H1 (cell line): ENCODE measurements around the gene PRKCZ. TPM values are rescaled to one million over a fixed set of nuclear protein-coding genes. Genes with fewer than 3 reads are reported as not detected.

Experiments
- CTCF ChIA-PET: fragments of 300-600 bp; sonication (Branson Sonifier 250); formaldehyde crosslinking; loops from one replicate; lab custom pipeline; 2021; ENCODE audit not compliant: partially characterized antibody; lab: Charles Lee
- POLR2A ChIA-PET: fragments of 300-600 bp; sonication (Branson Sonifier 250); formaldehyde crosslinking; loops from one replicate; lab custom pipeline; 2021; ENCODE audit warnings: inconsistent platforms; ENCODE audit not compliant: partially characterized antibody; lab: Charles Lee
- DNase-seq, 2 experiments: peaks; one replicate each; pipeline versions ENCODE4 v3.0.0 to v3.0.0-alpha.2; 2010 to 2022; ENCODE audit warnings: low spot score in 2 of 2, low read depth in 1 of 2, mixed read lengths in 1 of 2
- FAIRE-seq: peaks from 2 replicates; lab custom pipeline; 2011; peaks lifted over from hg19 to GRCh38; lab: Jason Lieb, UNC
- H2AFZ ChIP-seq: 2 replicates; pipeline ENCODE4 v1.8.1; 2012; ENCODE audit warnings: low read length, inconsistent platforms
- H2AK5ac ChIP-seq: 2 replicates; pipeline ENCODE4 v1.6.1; 2013; ENCODE audit warnings: low read depth, low read length
- H2BK120ac ChIP-seq: replicated peaks from 2 replicates; pipeline ENCODE3; 2013; ENCODE audit warnings: low read depth, low read length, inconsistent platforms
- H2BK12ac ChIP-seq: 2 replicates; pipeline ENCODE4 v1.6.1; 2013; ENCODE audit warnings: low read depth, low read length
- H2BK15ac ChIP-seq: 2 replicates; pipeline ENCODE4 v1.6.1; 2013; ENCODE audit warnings: low read length
- H2BK20ac ChIP-seq: 2 replicates; pipeline ENCODE4 v1.6.1; 2013; ENCODE audit warnings: low read length
- H2BK5ac ChIP-seq: 2 replicates; pipeline ENCODE4 v1.6.1; 2013; ENCODE audit warnings: low read depth, low read length
- H3K14ac ChIP-seq: 2 replicates; pipeline ENCODE4 v1.6.1; 2013; ENCODE audit warnings: inconsistent platforms; ENCODE audit not compliant: insufficient read length
- H3K18ac ChIP-seq: 2 replicates; pipeline ENCODE4 v1.6.1; 2013; ENCODE audit warnings: low read length; ENCODE audit errors: extremely low read depth
- H3K23ac ChIP-seq: 2 replicates; pipeline ENCODE4 v1.6.1; 2013; ENCODE audit warnings: inconsistent platforms; ENCODE audit not compliant: insufficient read length
- H3K23me2 ChIP-seq: 2 replicates; pipeline ENCODE4 v1.6.1; 2013; ENCODE audit warnings: low read depth, low read length
- H3K27ac ChIP-seq: 2 replicates; pipeline ENCODE4 v1.6.1; 2011; ENCODE audit warnings: low read depth, low read length, inconsistent platforms
- H3K27me3 ChIP-seq, 4 experiments: replicated peaks in 1 of 4; 1 replicate in 1 of 4; 2 replicates in 3 of 4; pipeline versions ENCODE4 v1.6.1 to v1.8.1; 2011 to 2013; ENCODE audit warnings: low read length in 3 of 4, mild to moderate bottlenecking in 3 of 4, inconsistent platforms in 2 of 4, mixed read lengths in 2 of 4, moderate library complexity in 1 of 4; ENCODE audit not compliant: control insufficient read depth in 3 of 4, insufficient read depth in 3 of 4; ENCODE audit errors: extremely low read depth in 1 of 4
- H3K36me3 ChIP-seq, 4 experiments: 2 replicates each; pipeline versions ENCODE4 v1.6.1 to v1.8.1; 2011 to 2013; ENCODE audit warnings: mild to moderate bottlenecking in 4 of 4, low read length in 3 of 4, moderate library complexity in 2 of 4, control low read depth in 1 of 4, inconsistent platforms in 1 of 4; ENCODE audit not compliant: insufficient read depth in 4 of 4, control insufficient read depth in 2 of 4
- H3K4ac ChIP-seq: replicated peaks from 2 replicates; pipeline ENCODE3; 2013; ENCODE audit warnings: low read length, low read depth, mixed read lengths, inconsistent platforms; ENCODE audit not compliant: insufficient read length
- H3K4me1 ChIP-seq, 4 experiments: replicated peaks in 1 of 4; 1 replicate in 1 of 4; 2 replicates in 3 of 4; pipeline versions ENCODE4 v1.6.1 to v1.8.1; 2011 to 2013; ENCODE audit warnings: low read length in 3 of 4, inconsistent platforms in 2 of 4, mixed read lengths in 1 of 4; ENCODE audit not compliant: insufficient read depth in 4 of 4, control insufficient read depth in 3 of 4
- H3K4me2 ChIP-seq, 2 experiments: 2 replicates each; pipeline versions ENCODE4 v1.6.1 to v1.8.1; 2011 to 2013; ENCODE audit warnings: low read depth in 2 of 2, low read length in 2 of 2, control low read depth in 1 of 2, inconsistent platforms in 1 of 2, mild to moderate bottlenecking in 1 of 2; ENCODE audit not compliant: insufficient read depth in 1 of 2
- H3K4me3 ChIP-seq, 4 experiments: fragments of 200-600, 300-600 bp in 1 of 4; sonication (generic), shearing (Covaris generic), sonication (Bioruptor Twin) in 1 of 4; 2 replicates each; pipeline versions ENCODE4 v1.5.1 to v1.8.1; 2011 to 2016; ENCODE audit warnings: low read length in 4 of 4, low read depth in 3 of 4, control low read depth in 2 of 4, inconsistent platforms in 2 of 4, mild to moderate bottlenecking in 2 of 4, mixed read lengths in 1 of 4, moderate library complexity in 1 of 4; ENCODE audit not compliant: insufficient read depth in 2 of 4; ENCODE audit errors: extremely low read depth in 1 of 4
- H3K56ac ChIP-seq: replicated peaks from 2 replicates; pipeline ENCODE3; 2013; ENCODE audit warnings: low read depth, mild to moderate bottlenecking, mixed read lengths, low read length, inconsistent platforms; ENCODE audit not compliant: insufficient read length
- H3K79me1 ChIP-seq: 2 replicates; pipeline ENCODE4 v1.6.1; 2013; ENCODE audit warnings: low read depth, low read length, control low read depth
- H3K79me2 ChIP-seq, 2 experiments: 2 replicates each; pipeline versions ENCODE4 v1.6.1 to v1.8.1; 2012 to 2013; ENCODE audit warnings: low read length in 2 of 2, mild to moderate bottlenecking in 2 of 2, inconsistent platforms in 1 of 2; ENCODE audit not compliant: insufficient read depth in 2 of 2, control insufficient read depth in 1 of 2
- H3K9ac ChIP-seq, 4 experiments: replicated peaks in 1 of 4; 1 replicate in 1 of 4; 2 replicates in 3 of 4; pipeline versions ENCODE4 v1.6.1 to v1.8.1; 2011 to 2013; ENCODE audit warnings: low read depth in 3 of 4, low read length in 3 of 4, control low read depth in 2 of 4, mild to moderate bottlenecking in 2 of 4, moderate library complexity in 2 of 4, inconsistent platforms in 1 of 4; ENCODE audit errors: extremely low read depth in 1 of 4
- H3K9me3 ChIP-seq, 2 experiments: 2 replicates each; pipeline versions ENCODE4 v1.6.1 to v1.8.1; 2012 to 2013; ENCODE audit warnings: mild to moderate bottlenecking in 2 of 2, moderate library complexity in 2 of 2, control low read depth in 1 of 2, inconsistent platforms in 1 of 2, low read depth in 1 of 2, low read length in 1 of 2, mixed read lengths in 1 of 2; ENCODE audit not compliant: insufficient read depth in 2 of 2
- H4K20me1 ChIP-seq, 2 experiments: replicated peaks in 1 of 2; 2 replicates each; pipeline versions ENCODE3 to v1.8.1; 2011 to 2013; ENCODE audit warnings: inconsistent platforms in 2 of 2, low read length in 2 of 2, mild to moderate bottlenecking in 1 of 2; ENCODE audit not compliant: insufficient read depth in 2 of 2, control insufficient read depth in 1 of 2
- H4K5ac ChIP-seq: 2 replicates; pipeline ENCODE4 v1.6.1; 2013; ENCODE audit warnings: low read length, low read depth, mixed read lengths, inconsistent platforms; ENCODE audit not compliant: insufficient read length
- H4K8ac ChIP-seq: 2 replicates; pipeline ENCODE4 v1.8.0; 2013; ENCODE audit warnings: mild to moderate bottlenecking, moderate library complexity, low read length, inconsistent platforms; ENCODE audit not compliant: insufficient read depth; ENCODE audit errors: extremely low read depth
- H4K91ac ChIP-seq: replicated peaks from 2 replicates; pipeline ENCODE3; 2013; ENCODE audit warnings: low read length, mixed read lengths, inconsistent platforms; ENCODE audit not compliant: insufficient read length
- GTF2F1 ChIP-seq: IDR thresholded peaks from 2 replicates; pipeline ENCODE4 v1.6.1; 2012; ENCODE audit warnings: low read depth, low read length, improper control_type of control experiment, borderline replicate concordance
- TEAD4 ChIP-seq: IDR thresholded peaks from 2 replicates; pipeline ENCODE4 v1.6.1; 2012; ENCODE audit warnings: low read depth, low read length, inconsistent platforms, mixed read lengths
- WGBS, 2 experiments: shearing (Covaris generic) in 1 of 2; methylation state at CpG; one replicate each; pipeline versions ENCODE4 v1.1.6 to v1.1.7; 2013 to 2015; ENCODE audit warnings: low lambda C conversion rate in 2 of 2, mixed read lengths in 2 of 2, inconsistent platforms in 1 of 2, low coverage in 1 of 2, missing lambda C conversion rate in 1 of 2; ENCODE audit not compliant: insufficient replicate concordance in 2 of 2, insufficient coverage in 1 of 2, insufficient read length in 1 of 2; ENCODE audit errors: extremely low coverage in 1 of 2, missing lambda C conversion rate in 1 of 2; 5-methylcytosine and 5-hydroxymethylcytosine counted together
- polyA plus RNA-seq, 7 experiments: library from polyadenylated mRNA; depleted of rRNA in 3 of 7; stranded (reverse) in 5 of 7; unstranded in 2 of 7; fragments of >200 nt in 5 of 7; fragments of 200-250 nt in 2 of 7; gene quantifications; 1 replicate in 5 of 7; 2 replicates in 1 of 7; 4 replicates in 1 of 7; pipeline versions ENCODE4 v1.2.1 to v1.2.3, GENCODE V29; 2011 to 2013; ENCODE audit warnings: missing spikeins in 2 of 7, mixed read lengths in 2 of 7
- total RNA-seq: library from RNA; stranded (reverse); fragmentation: NEBNext Ultra II Directional; extraction: Animal tissue kit (Norgen Biotek cat#: 25700); gene quantifications from 2 replicates; pipeline ENCODE4 v1.2.1, GENCODE V29; 2021

Gene PRKCZ
- total and polyA plus RNA-seq, 2 of the 8 experiments (the other 6 are each of a cell fraction or from before 2014, with no cell fraction given), result 37.4 to 45.1 TPM

DNA sequence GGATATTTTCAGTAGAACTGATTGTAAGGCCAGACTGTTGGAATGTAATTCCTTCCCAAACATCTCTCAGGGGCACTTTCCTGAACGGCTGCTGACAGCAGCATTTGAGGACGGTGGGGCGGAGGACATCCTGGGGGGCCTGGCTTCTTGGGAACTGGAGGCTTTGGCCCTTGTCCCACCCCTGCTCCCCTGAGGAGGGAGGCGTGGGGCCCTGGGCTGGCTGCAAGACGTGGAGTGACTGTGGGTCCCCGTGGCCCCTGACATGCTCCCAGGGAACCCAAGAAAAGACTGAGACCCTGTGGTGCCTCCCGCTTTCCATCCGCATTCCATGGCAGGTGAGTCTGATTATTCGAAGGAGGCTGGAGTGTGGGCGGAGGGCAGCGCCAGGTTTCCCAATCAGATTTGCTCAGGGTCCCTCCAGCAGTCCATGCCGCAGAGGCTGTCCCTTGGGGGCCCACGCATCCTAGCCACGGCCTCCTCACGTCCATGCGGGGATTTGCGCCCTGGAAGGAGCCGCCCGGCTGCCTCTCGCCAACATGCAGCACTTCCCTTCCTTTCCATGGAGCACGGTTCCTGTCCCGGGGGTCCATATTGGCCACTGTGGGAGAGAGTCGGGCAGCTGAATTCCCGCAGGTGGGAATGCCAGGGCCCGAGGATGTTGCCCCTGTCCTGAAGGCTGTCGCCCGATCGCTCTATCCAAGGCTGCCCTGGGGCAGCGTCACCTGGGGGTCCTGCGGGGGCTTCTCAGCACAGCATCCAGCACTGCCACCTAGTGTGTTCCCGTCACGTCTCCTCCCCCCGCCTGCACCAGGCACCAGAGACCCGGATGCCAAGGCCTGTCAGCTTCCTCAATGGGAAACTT lies 75.4 kb downstream of the PRKCZ start:
- Histone ChIP-seq H3K36me3 (no peaks in the 10 kb centered on the region), H4K91ac (no peak overlapping the region), H3K56ac (no peak overlapping the region), H3K79me2 (peaks cover 0 to 5% of the 10 kb centered on the region in 2 experiments; a peak in 1 of 4 replicates), H3K9ac (no peak overlapping the region), H3K4me1 (peaks cover 0 to 8% (median 2%) of the 10 kb centered on the region in 4 experiments; a peak in 3 of 7 replicates), H2BK120ac (no peak overlapping the region), H3K79me1 (peaks cover 7% of the 10 kb centered on the region), H3K18ac (no peak overlapping the region; the same call in 1 of the 2 replicates), H3K27me3 (no peaks in the 10 kb centered on the region), H2BK20ac (no peak overlapping the region), H3K14ac (no peak overlapping the region), H2BK15ac (no peak overlapping the region), H4K20me1 (peaks cover 2 to 5% of the 10 kb centered on the region in 2 experiments), H2AK5ac (no peak overlapping the region), H3K27ac (no peak overlapping the region), H3K23me2 (peaks cover 5% of the 10 kb centered on the region; the same call in 1 of the 2 replicates), H2AFZ (no peak overlapping the region), H3K4me2 (no peak overlapping the region), H3K23ac (no peak overlapping the region), H2BK5ac (0 out of 2 replicates have a peak overlapping the region, but pooled peaks have one; percentile 18), H3K4me3 (no peak overlapping the region), H4K5ac (no peak overlapping the region), H2BK12ac (no peak overlapping the region), H4K8ac (peak overlapping the region; percentile 38; the same call in 1 of the 2 replicates), H3K4ac (no peak overlapping the region), H3K9me3 (no peaks in the 10 kb centered on the region)
- POLR2A ChIA-PET, result interaction anchor here (2.0 kb wide), 1 partner anchor 14 kb away, joined by 8 read pairs; no protein-coding TSS in a partner anchor
- FAIRE-seq (no peak), DNase-seq (no peak)
- CTCF ChIA-PET, result interaction anchor here (0.8 to 6.3 kb wide), 7 partner anchors 10 to 99 kb away, joined by 3 to 51 read pairs (median 5); no protein-coding TSS in a partner anchor
- no peak for TF ChIP-seq GTF2F1
- TF ChIP-seq TEAD4, result 0 out of 2 replicates have a peak, but pooled peaks have one; percentile 39
- WGBS, 2 experiments, result 86% methylated on average over 33 of the region's 34 CpGs; no CpG with 5 or more reads in 1 of the 2 experiments
